HG03521 (cell line): ENCODE results near the gene TAF4.
"Not testable (repeated sequence)": the region's sequence is repeated elsewhere in the genome, so short reads cannot be mapped to it uniquely, and the experiment has no call there.

Source experiments
- ATAC-seq: cut with Tn5 transposase; IDR thresholded peaks from one replicate; pipeline ENCODE4 v1.9.1; 2021; ENCODE audit warnings: mild to moderate bottlenecking, moderate library complexity; ENCODE audit not compliant: unreplicated experiment

Gene TAF4

GRCh38 chr20:62080249-62080990, 14.7 kb upstream of the TAF4 start:
- ATAC-seq: no peak

GRCh38 chr20:62079166-62079565, 13.5 kb upstream of the TAF4 start:
- no peak for ATAC-seq

- no peak for ATAC-seq
Observed at GRCh38 chr20:62073323-62073722, 7.6 kb upstream of the TAF4 start.

GRCh38 chr20:62071669-62072430, 6.2 kb upstream of the TAF4 start:
- not testable (repeated sequence) for ATAC-seq

DNA sequence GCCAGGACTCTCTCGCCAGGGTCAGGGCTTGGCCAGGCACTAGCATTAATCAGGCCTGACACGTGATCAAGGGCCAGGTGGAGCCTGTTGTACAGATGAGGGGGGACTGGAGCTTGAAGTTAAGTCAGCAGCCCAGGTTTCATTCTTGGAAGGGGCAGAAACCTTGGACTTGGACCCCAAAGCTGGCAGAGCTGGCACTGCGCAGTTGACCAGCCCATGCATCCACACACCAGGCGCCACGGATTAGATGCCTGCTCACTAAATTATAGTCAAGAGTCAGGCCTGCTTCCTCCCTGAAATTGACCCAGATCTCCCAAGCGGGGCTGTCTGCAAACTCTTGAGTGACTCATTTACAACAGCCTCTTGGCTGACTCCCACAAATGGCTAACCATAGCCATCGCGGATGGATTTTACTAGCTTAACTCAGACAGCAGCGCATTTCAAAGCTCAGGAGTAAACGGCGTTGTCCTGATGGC, 4.1 kb upstream of the TAF4 start:
- ATAC-seq: no peak

GRCh38 chr20:62068997-62069396, 3.3 kb upstream of the TAF4 start:
- ATAC-seq: no peak

- ATAC-seq: no peak
Observed at GRCh38 chr20:62067547-62068260, 2.0 kb upstream of the TAF4 start.

DNA sequence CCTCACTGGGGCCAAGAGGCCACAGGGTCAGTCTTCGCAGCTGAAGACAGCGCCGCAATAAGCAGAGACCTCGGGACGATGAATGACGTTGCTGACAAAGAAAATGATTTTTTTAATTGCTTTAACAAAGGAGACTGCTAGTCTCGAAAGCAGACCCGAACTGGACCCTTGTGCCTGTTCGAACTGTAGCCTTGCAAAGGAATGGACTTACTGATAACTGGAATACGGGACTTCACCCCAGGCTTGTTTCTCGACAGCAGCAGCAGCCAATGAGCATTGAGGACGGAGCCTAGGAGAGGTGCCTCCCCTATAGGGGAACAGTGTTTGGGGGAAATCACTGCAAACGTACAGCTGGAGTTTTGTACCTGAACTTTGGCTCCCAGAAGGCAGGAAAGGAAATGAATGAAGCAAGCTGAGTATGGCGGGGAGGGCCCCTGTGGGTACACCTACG, 1.3 kb upstream of the TAF4 start:
- no peak for ATAC-seq

DNA sequence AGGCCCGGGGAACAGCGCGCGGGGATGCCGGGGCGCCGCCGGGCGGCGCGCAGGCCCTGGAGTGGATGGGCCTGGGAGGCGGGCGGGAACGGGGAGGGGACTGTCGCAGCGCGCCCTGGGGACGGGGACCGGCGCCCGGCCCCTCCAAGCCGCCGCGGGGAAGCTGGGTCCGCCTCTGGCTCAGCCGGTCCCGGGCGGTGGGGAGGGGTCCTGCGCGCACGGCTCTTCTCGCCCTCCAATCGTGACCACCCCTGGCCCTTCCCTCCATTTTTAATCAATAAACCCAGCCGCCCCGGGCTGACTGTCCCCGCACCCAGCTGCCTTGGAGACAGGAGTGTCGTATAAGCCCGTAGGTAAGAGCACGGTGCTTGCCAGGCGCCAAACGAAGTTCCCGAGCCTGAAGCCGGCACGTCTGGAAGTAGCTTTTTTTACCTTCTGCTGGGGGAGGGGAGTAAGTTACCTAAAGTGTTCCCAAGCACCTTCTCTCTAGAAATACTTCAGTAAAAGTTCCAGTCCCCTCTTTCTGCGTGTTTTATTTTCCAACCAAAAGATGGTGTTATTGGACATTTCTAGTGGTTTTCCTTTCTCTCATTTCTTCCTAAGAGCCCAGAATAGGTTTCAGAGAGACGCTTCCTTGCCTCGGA, 780 bp upstream of the TAF4 start:
- peak; percentile 29 for ATAC-seq

GRCh38 chr20:62064770-62065673, 659 bp downstream of the TAF4 start:
- peak; percentile 23 for ATAC-seq

GRCh38 chr20:62063981-62064769, 1.5 kb downstream of the TAF4 start:
- no peak for ATAC-seq

- no peak for ATAC-seq
Observed at GRCh38 chr20:62063315-62063980, 2.2 kb downstream of the TAF4 start.

DNA sequence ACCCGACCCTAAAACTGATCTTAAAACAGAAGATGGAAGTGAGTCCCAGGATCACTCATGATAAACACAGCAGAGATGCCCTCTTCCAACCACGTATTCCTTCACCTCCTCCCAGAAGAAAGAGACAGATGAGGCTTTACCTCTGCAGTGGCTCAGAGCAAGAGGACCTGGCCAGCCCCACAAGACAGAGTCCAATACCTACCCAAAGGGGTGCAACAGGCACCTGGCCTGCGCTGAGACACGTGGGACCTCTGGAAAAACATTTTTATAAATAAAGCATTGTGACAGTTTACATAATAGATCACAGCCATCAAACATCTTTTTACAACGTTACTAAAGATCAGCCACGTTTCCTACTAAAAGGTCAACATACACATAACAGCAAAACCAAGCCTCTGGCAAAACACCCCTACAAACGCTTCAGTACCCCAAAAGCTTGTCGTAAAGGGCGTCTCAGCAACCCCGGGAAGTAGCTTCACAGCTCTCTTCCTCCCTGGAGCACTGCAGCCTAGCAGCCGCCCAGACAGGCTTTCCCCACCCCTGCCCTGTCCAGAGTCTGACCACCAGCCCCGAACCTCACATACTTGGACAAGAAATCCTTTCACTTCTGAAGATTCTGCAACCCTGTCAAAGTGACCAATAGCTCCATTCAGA, 2.9 kb downstream of the TAF4 start:
- ATAC-seq: no peak

DNA sequence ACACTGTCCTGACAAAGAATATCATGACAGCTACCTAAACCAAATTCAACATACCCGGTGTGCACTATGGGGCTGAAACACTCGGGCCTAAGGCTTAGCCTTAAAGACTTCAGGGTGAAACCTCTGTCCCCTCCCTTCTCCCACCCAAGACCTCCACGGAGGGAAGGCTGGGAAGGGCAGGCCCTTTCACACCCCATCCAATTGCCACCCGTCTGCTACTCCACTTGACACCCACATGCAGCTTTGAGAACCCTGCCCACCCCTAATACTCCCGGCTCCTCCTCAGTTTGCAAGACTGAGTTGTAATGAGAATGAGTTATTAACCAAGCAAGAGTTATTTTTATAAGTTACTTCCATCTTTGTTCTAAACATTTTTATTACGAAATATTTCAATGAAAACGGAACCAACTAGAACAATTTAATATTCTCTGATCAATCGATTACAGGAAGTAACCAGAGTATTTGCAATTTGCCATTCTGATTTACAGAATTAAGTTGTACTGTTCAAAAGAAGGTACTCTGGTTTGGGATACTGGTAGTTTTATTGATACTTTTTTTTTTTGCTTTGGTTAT, 3.7 kb downstream of the TAF4 start:
- ATAC-seq: no peak

DNA sequence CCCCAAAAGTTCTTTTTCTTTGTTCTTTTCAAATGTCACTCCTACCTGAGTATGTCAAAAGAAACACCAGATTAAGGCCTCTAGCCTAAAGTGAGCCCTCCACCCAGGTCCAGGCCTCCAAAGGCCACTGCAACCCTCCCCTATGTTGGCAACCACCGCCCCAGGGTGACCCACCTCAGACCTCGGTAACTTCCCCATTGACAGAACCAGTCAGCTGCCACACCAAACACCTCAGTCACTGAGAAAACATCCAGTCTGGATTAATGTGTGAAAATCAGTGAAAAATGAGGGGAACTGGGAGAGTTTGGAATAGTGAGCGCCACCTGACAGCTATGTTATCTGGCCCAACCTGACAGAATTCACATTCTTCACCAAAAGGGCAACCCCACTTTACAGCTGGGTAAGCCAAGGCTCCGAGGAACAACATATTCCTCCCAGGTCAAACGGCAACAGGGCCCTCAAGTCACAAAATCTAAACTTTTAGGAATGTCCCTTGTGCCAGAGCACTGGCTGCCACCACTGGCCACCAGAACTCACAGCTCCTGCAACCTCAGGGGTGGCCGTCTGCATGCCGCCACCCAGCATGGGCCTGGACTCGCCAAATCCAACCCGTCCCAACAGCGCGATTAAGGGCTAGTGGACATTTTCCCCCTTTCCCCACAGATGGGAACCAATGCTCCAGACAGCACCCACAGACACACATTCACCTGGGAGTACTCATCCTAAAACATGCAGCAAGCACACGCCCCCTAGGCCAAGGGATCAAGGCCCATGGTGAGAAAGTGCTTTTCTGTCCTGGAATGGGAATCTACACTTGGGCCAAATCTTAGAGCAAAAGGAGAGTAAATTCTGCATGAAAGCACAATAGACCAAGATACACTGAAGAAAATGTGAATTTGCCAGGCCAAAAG, 4.8 kb downstream of the TAF4 start:
- no peak for ATAC-seq

GRCh38 chr20:62059920-62060630, 5.6 kb downstream of the TAF4 start:
- ATAC-seq: no peak
